HepG2 (cell line): Measurements from ENCODE around the gene GPR162. TPM values are rescaled to one million over a fixed set of nuclear protein-coding genes. Genes with fewer than 3 reads are reported as not detected.

Experiments
- BATF2 ChIP-seq: sonication (generic); formaldehyde crosslinking; IDR thresholded peaks from 2 replicates; pipeline ENCODE4 v1.8.0; 2022; ENCODE audit warnings: mild to moderate bottlenecking, missing genetic modification reagents, moderate library complexity
- HIC2 ChIP-seq: sonication (generic); formaldehyde crosslinking; IDR thresholded peaks from 2 replicates; pipeline ENCODE4 v1.9.0; 2022; ENCODE audit warnings: low read depth, missing genetic modification reagents
- JARID2 ChIP-seq: sonication (generic); formaldehyde crosslinking; IDR thresholded peaks from 2 replicates; pipeline ENCODE4 v1.8.1; 2023; ENCODE audit warnings: missing genetic modification reagents, inconsistent platforms; ENCODE audit not compliant: insufficient replicate concordance
- KDM3A ChIP-seq: IDR thresholded peaks from 2 replicates; pipeline ENCODE4 v1.6.1; 2018; ENCODE audit warnings: low read depth, missing compliant biosample characterization
- KDM5B ChIP-seq: sonication (generic); formaldehyde crosslinking; IDR thresholded peaks from 2 replicates; pipeline ENCODE4 v1.4.0; 2020; ENCODE audit warnings: missing genetic modification reagents, mild to moderate bottlenecking, borderline replicate concordance
- PBX3 ChIP-seq: sonication (generic); formaldehyde crosslinking; IDR thresholded peaks from 2 replicates; pipeline ENCODE4 v1.8.1; 2023; ENCODE audit warnings: missing genetic modification reagents, inconsistent platforms, borderline replicate concordance
- TOPORS ChIP-seq: sonication (generic); formaldehyde crosslinking; IDR thresholded peaks from 2 replicates; pipeline ENCODE4 v1.8.0; 2023; ENCODE audit warnings: mild to moderate bottlenecking, missing genetic modification reagents
- ZHX2 ChIP-seq, 2 experiments: sonication (generic) in 1 of 2; formaldehyde crosslinking in 1 of 2; IDR thresholded peaks; 2 replicates each; pipeline versions ENCODE4 v1.6.1 to v1.9.0; 2014 to 2022; ENCODE audit warnings: antibody characterized with exemption in 1 of 2, borderline replicate concordance in 1 of 2, inconsistent platforms in 1 of 2, low read depth in 1 of 2, missing genetic modification reagents in 1 of 2
- ZNF230 ChIP-seq: sonication (generic); formaldehyde crosslinking; IDR thresholded peaks from 2 replicates; pipeline ENCODE4 v1.4.0; 2020; ENCODE audit warnings: mild to moderate bottlenecking, missing genetic modification reagents
- ZNF557 ChIP-seq: sonication (generic); formaldehyde crosslinking; IDR thresholded peaks from 2 replicates; pipeline ENCODE4 v1.4.0; 2020; ENCODE audit warnings: missing genetic modification reagents
- ZNF589 ChIP-seq: sonication (generic); formaldehyde crosslinking; conservative IDR thresholded peaks from 2 replicates; pipeline ENCODE4 v1.8.0; 2022; ENCODE audit warnings: mild to moderate bottlenecking, moderate library complexity, missing genetic modification reagents
- ZNF660 ChIP-seq: sonication (generic); formaldehyde crosslinking; IDR thresholded peaks from 2 replicates; pipeline ENCODE4 v1.5.1; 2020; ENCODE audit warnings: mild to moderate bottlenecking, low read depth, missing genetic modification reagents, borderline replicate concordance
- ZSCAN22 ChIP-seq: sonication (generic); formaldehyde crosslinking; IDR thresholded peaks from 2 replicates; pipeline ENCODE4 v1.4.0; 2020; ENCODE audit warnings: mild to moderate bottlenecking, missing genetic modification reagents
- polyA plus RNA-seq, 8 experiments: library from polyadenylated mRNA; depleted of rRNA in 3 of 8; stranded (reverse) in 7 of 8; unstranded in 1 of 8; fragments of >200 nt; fragmentation: Illumina TruSeq in 4 of 8; extraction: Trizol in 4 of 8; gene quantifications; 2 replicates each; pipeline versions ENCODE4 v1.2.1 to v1.2.3, GENCODE V29; 2011 to 2016; ENCODE audit warnings: low read depth in 4 of 8, missing spikeins in 1 of 8, mixed read lengths in 1 of 8; ENCODE audit not compliant: insufficient read depth in 1 of 8
- total RNA-seq, 5 experiments: library from RNA; depleted of rRNA; stranded (reverse); fragments of >200 nt; fragmentation: Illumina TruSeq; extraction: Trizol; gene quantifications; 2 replicates each; pipeline ENCODE4 v1.2.3, GENCODE V29; 2016; ENCODE audit warnings: low read depth in 1 of 5

Gene GPR162
- total and polyA plus RNA-seq, 2 of the 13 experiments (the other 11 are each of a cell fraction or from before 2014, with no cell fraction given) = 0.08 TPM; not detected in 1

GRCh38 chr12:6828781-6829535 is 7.3 kb downstream of the GPR162 start (continued):
- TF ChIP-seq ZHX2 (IDR thresholded peaks at IDR 0.05; ENCODE audit: low read depth) = no peak
- no peak for TF ChIP-seq ZHX2 (CRISPR knock-in tag; IDR thresholded peaks at IDR 0.05; ENCODE audit: borderline replicate concordance)
- TF ChIP-seq KDM3A (CRISPR knock-in tag) = no peak; the same call in 1 of the 2 replicates
- TF ChIP-seq KDM5B (CRISPR knock-in tag) = peak; percentile 70
- TF ChIP-seq ZNF230 = no peak
- no peak for TF ChIP-seq TOPORS (CRISPR knock-in tag)
- TF ChIP-seq ZSCAN22 (CRISPR knock-in tag) = no peak
- no peak for TF ChIP-seq BATF2 (CRISPR knock-in tag)
- TF ChIP-seq JARID2 (CRISPR knock-in tag) = no peak
- TF ChIP-seq ZNF660 (CRISPR knock-in tag) = no peak
- TF ChIP-seq ZNF557 (CRISPR knock-in tag) = no peak
- TF ChIP-seq PBX3 = no peak
- TF ChIP-seq HIC2 (CRISPR knock-in tag) = no peak; the same call in 1 of the 2 replicates
- no peak for TF ChIP-seq ZNF589 (CRISPR knock-in tag)
